Medulla oblongata (tissue), 1 donor: Measurements from ENCODE around the gene SDC3.
"Not testable (repeated sequence)": the region's sequence is repeated elsewhere in the genome, so short reads cannot be mapped to it uniquely, and the experiment has no call there.

Source experiments
- DNase-seq: peaks from one replicate; pipeline ENCODE4 v3.0.0-alpha.2; 2015; ENCODE audit errors: extremely low spot score

Gene SDC3

DNA sequence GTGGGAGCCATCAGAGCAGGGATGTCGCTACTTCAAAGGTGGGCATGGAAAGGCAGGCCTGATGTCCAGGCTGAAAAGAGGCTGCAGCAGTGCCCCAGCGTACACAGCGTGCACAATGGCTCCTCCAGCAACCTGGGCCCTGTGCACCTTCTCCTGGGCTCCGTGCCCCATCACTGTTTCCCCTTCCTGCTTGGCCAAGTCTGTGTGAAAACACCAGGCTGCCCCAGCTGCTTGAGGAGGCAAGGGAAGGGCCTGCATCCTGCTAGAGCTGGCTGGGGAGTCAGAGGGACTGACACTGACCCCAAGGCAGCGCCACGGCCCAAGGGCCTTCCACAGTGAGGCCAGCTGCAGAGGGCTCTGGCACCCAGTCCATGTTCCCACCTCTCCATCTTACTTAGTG is 33.4 kb downstream of the SDC3 start:
- no peak for DNase-seq

DNA sequence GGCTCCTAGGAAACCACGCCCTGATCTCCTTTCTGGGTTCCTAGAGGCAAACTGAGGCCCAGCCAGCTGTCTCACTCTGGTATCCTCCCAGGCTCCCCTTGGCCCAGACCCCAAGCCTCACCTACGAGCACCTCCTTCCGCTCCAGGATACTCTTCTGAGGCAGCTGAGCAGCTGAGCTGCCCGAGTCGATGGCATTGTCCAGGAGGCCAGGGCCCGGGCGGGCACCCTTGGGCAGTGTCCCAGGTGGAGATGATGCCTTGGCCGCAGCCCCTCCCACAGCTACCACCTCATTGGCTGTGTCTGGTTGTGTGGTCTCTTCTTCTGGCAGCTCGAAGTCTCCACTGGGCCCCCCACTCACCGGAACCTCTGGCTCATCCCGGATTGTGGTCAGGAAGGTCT is 34.4 kb downstream of the SDC3 start:
- no peak for DNase-seq

DNA sequence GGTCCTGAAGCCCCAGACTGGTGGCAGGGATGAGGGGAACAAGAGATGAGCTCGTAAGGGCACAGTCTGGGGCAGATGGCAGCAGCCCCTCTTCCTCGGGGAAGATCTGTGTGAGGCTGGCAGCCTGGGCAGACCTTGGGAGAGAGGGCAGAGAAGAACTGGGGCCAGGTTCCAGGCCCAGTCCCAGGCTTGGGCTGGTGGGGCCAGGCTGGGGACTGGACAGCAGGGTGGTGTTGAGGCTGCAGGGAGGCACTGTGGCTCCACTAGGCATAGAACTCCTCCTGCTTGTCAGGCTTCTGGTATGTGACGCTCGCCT is 35.7 kb downstream of the SDC3 start:
- DNase-seq = no peak

DNA sequence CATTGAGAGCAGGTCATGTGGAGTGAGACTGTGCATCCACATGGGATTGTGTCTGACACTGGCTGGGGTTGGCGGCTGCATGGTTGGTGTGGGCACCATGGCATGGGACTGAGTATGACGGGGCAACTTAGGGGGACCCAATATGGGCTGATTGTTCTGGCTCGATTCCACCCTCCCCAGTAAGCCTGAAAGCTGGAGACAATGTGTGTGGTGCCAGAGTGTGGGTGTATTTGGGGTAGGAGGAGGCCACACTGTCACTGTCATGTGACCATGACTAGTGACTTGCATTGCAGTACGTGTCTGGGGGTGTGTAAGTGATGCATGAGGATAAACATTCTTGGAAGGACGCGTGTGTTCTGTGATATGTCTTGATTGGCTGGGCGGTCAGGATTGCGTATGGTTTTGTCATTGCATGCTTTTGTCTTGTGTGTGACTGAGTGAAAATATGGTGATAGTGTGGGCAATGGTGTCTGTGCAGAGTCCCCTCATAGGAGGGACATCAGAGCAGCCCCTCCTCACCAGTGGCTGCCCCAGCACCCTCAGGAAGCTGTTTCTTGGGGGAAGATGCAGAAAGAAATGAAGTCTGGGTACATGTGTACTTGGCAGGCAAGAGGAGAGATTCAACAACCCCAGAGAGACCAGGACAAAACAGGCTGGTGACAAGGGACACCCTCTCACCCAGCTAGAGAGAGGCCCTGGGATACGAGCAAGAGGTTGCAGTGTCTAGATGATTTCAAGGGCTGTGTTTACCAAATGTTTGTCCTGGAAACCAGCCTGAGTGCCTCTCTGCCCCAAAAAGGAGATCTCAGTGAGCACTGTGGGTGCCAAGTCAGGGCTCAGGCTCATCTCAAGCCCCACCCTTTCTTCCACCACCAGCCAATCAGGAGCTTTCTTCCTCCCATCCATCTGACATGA is 36.3 kb downstream of the SDC3 start:
- no peak for DNase-seq

DNA sequence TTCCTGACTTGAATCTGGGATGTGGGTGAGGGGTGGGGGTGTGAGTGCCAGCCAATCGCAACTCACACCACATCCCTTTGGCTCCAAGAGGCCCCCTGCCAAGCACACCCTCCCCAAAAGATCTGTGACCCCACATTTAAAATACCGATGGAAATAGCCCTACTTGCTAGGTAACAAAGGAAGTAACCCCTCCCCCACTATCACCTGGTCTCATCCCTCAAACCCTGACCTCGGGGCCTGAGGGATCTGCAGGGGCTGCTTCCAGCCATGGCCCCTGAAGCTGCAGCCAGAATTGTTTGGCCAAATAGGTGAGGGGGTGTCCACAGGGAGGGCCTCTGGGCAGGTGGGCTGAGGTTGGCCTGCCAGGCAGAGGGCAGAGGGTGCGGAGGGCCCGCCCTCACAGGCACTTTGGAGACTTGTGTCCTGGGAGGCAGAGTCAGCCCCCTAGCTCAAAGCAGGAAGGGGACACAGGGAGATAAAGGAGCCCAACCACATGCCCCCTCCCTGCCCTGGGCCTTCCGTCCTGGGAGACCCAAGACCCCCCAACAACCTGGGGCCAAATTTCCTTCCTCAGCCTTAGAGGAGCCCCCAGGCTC is 37.2 kb downstream of the SDC3 start:
- DNase-seq = no peak

DNA sequence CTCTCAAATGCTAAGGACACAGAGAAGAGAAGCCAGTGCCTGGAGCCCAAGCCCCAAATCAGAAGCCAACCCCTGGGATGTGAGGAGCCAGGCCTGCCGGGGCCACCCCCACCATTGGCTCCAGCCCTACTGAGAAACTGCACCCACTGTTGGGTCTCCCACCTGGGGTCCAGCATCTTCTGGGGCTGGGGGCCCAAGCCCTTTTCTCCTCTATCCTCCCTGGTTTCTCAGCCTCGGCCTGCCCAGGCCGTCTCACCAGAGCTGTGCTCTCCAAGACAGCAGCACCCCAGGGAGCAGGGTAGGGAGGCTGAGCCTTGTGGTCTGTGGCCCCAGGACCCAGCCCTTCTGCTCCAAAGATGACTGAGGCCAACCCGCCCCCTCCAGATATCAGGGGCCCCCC is 37.9 kb downstream of the SDC3 start:
- no peak for DNase-seq

DNA sequence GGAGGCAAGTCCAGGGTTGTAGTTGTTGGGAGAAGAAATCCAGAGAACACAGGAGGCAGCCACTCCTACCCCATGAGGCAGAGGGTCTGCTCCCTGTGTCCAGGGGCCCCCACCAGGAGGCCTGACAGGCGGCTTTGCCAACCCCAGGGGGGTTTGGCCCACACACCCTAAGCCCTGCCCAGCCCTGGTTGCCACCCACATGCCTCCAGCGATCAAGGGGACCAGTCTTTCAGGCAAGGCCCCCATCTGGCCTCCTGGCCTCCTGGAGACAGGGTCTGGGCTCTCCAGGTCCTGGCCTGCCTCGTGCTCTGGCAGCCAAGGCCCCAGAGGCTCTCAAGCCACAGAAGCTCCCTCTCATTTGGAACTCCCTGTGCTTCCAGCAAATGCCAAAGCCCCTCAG is 38.5 kb downstream of the SDC3 start:
- no peak for DNase-seq

DNA sequence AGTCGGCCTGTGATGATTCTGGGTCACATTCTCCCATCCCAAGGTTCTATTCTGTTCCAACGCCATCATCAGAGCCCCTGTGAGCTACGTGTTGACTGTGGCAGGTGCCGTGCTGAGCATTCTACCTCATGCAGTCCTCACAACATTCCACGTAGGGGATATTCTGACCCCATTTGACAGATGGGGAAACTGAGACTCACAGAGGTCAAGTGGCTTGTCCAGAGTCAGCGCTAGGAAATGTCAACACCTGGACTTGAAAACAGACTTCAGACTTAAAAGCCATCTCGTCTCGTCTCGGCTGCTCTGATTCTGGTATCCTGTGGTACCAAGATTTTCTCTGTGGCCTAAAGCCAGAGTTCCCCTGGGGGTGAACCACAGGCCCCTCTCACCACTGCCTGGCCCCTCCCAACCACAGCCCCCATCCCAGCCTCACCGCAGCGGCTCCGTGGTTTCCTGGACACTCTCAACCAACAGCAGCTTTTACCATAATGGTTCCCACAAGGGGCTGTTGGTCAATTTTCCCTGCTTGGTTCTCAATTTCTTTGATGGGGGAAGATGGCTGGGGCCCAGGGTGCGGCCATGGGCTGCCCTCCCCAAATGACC is 39.6 kb downstream of the SDC3 start:
- no peak for DNase-seq

DNA sequence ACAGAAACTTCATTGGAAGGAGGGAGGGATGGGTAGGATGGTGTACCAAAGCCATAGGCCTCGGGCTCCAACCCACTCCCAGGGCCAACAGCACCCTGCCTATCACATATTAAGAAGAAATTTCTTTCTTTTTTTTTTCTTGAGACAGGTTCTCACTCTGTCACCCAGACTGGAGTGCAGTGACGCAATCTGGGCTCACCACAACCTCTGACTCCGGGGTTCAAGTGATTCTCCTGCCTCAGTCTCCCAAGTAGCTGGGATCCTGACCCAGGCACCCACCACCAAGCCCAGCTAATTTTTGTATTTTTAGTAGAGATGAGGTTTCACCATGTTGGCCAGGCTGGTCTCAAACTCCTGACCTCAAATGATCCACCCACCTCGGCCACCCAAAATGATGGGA is 40.5 kb downstream of the SDC3 start:
- not testable (repeated sequence) for DNase-seq

DNA sequence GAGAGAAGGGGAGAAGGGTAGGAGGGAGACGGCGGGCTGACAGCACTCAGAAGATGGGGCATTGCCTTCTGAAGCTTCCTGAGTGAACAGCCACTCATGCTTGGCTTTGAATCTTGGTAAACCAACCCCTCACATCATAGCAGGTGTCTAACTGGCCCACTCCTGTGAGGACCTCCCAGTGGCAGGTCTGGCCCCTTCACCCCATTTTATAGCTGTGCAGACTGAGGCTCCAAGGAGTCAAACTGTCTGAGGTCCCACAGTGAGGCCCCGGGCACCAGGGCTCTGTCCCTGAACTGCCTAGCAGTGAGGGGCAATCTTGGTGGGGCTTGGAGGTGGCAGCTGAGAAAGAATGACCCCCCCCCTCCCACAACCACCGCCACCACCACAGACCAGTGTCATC is 41.0 kb downstream of the SDC3 start:
- no peak for DNase-seq

DNA sequence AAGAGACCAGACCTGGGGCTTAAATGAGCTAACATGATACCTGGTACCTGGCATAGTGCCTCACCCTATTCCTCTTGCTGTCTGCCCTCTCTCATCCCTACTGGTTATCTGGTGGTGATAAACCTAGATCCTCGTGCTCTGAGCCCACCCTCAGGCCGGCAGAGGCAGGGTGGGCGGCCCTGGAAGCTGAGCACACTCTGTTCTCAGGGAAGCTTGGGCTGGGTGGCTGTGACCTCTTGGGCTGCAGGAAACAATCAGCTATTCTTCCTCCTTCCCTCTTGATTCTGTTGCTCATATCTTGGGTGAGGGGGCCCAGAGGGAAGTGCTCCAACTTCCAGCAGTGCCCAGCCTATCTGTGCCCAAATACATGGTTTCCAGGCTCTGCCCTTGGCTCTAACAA is 42.0 kb downstream of the SDC3 start:
- DNase-seq = no peak

DNA sequence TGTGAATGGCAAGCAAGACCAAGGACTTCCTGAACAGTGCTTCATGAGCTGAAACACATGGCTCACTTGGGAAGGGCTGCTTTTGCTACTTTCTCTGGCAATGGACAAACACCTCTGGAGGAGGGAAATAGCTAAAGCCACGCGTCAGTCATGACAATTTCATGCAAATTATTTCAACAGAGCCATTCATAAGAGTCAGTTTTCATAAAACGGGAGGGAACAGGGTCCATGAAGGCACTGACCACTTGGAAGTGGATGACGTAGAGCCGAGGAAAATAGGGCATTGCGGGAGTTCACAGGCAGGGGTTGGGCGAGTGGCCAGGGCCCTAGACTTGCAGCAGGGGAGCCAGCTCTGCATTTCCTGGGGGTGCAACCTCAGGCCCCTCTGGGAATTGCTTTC is 43.9 kb downstream of the SDC3 start:
- DNase-seq = no peak

DNA sequence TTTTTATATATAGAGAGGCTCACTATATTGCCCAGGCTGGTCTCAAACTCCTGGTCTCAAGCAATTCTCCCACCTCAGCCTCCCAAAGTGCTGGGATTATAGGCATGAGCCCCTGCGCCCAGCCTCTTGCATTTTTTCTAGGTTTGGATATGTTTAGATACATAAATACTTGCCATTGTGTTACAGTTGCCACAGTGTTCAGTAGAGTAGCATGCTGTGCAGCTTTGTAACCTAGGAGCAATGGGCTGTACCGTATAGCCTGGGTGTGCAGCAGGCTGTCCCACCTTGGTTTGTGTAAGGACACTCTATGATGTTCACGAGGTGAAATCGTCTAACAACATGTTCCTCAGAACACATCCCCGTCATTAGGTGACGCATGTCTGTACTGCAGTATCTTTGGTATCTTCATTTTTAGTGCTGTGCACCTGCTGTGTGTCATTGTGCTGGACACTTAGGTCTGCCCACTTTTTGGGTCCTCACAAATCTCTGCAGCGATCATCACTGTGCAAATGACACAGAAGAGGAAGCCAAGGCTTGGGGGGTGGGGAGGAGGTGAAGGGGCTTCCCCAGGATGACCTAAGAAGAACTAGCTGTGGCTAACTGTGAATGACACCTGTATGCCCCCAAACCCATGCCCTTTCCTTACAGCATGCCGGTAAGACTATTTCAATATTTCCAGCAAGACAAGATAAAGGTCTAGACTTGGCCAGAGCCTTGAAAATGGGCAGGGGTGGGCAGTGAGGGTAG is 44.5 kb downstream of the SDC3 start:
- DNase-seq = no peak

DNA sequence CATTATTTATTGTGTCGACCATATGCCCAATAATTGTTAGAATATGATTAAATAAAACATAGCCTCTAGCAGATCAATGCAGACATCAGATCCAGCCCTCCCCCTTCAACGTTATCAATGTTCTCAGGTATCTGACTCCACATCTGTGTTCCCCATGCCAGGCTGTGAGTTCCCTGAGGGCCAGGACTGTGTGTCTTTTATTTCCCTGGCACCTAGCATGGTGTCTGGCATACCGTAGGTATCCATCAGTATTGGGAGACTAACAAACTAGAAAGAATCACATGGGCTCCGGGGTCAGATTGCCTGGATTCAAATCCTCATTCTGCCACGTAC is 48.3 kb downstream of the SDC3 start:
- DNase-seq = no peak

DNA sequence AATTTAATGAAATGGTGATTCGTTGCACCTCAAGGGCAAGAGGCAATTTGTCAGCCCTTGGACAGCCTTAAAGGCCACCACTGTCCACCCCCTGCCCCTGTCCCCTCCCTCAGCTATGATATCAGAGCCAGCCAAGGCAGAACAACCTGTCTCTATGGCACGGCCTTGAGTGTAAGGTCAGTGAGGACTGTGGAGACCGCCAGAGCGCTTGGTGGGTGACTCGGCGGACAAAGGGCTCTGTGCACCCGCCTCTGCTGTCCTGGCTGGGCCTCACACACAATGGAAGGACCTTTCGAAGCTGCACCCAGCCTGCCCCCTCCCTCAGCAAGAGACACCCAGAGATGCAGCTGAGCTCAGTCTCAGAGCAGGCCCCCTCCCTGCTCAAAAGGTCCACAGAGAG is 50.6 kb downstream of the SDC3 start:
- DNase-seq = no peak

DNA sequence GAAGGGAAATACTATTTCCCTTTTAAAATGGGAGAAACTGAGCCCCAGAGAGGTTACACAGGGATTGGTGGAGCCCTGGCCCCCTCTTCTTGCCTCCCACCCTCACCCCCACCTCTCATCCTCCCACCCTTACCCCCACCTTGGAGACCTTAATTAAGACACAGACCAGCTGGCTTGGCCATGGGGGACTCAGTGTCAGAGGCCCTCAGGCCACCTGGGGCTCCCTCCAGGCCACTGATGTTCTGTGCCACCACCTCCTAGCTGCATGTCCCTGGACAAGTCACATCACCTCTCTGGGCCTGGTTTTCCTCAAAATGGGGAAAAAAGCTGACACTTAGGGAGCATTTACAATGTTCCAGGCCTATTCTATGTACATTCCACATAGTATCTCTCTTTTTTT is 51.5 kb downstream of the SDC3 start:
- no peak for DNase-seq

DNA sequence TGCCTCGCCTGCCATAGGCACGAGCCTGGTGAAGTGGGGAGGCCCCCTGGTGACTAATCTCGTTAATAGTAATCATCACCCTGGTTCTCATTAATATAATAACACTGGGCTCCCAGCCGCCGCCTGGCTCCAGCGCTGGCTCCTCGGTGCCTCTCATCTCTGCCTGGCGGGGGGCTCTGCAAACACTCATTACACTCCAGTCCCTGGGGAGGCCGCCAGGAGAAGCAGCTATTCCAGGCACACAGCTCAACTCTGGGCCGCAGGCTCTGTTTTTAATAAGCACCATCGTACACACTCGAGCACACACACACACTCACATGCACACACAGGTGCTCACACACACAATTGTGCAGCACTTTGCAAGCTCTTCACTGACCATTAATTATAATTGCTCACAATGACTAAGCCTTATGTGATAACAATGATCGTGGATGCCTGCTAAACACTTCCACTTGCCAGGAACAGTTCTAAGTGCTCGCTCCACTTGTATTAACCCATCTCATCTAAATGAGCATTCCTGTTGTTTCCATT is 52.2 kb downstream of the SDC3 start:
- no peak for DNase-seq

DNA sequence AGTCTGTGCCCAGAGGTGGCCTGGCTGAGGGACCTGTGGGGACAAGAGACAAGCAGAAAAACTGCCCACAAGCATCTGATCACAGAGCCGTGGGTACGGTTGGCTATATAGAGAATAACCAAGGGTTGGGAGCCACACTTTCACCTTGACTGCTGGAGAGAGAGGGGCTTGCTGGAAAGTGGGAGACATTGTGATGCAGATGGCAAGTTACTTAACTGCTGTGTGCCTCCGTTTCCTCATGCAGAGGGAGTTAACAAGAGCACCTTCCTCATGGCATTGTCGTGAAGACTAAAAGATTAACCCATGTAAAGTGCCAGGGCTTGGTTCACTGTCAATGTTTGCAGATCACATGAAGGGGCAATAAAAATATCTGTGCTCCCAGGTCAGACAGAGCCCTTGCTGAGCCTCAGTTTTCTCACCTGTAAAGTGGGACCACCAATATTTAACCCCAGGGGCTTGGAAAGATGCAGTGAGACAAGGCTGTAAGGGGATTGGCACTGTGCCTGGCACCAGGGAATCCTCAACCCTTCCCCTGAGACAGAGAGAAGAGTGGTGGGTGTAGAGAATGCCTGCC is 52.8 kb downstream of the SDC3 start:
- no peak for DNase-seq

DNA sequence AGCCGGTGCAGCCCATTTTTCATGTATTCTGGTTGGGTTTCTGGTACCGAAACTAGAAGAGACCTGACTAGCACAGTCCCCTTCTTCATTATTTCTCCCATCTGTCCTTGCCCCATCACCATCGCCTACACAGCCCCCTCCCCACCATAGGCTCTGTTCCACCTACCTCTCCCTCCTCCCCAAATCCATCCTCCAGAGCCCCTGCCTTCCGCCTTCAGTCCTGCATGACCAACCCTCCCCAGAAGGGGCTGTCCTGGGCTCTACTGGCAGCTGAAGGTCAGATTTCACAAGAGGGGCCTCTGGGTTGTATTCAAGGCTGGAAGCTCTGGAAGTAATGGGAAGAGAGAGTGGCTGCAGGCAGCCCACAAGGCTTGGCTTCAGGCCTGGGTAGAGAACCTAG is 55.2 kb downstream of the SDC3 start:
- DNase-seq = no peak

DNA sequence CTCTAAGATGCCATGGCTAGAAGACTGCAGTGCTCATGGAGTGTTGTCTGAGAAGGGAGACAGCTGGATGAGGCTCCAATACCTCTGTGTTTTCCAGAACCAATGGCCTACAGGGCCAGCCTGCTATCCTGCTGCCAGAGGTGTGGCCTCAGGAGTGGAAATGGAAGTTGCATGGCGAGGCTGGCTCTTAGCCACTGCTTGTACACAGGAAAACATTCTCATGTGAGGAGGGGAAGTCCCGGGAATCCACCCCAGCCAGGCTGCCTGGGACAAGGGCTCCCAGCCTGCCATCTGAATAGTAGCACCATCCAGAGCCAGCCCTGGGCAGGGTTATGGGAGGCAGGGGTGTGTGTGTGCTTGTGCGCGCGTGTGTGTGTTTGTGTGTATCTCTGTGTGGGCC is 56.5 kb downstream of the SDC3 start:
- peak; percentile 16 for DNase-seq

DNA sequence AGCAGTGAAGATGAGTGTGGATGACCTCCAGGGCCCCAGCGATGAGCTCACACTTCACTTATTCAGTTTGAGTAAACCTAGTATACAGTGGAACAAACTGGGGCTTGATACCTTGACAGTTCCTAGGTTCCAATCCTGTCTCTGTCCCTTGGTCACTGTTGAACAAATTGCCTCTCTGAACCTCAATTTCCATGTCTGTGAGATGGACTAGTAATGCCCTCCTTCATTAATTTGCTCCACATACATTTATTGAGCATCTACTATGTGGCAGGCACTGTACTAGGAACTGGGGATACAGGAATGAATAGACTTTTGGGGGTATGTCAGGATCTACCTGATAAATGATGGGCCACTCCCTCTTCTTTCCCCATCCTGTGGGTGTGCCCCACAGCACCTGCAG is 57.3 kb downstream of the SDC3 start:
- DNase-seq = no peak

DNA sequence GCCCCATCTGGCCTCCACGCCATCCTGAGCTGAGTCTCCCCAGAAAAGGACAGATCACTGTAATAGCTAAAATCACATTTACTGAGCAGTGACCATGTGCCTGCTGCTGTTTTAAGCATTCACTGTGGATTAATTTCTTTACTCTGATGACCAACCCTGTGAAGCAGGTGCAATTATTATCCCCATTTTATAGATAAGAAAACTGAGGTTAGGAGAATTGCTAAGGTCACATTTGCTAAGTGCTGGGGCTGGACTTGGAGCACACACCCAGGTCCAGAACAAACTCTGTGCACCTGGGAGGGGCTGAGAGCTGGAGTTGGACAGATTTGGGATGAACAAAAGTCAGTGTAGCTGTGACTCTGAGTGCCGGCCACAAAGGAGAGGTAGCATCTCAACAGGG is 58.0 kb downstream of the SDC3 start:
- no peak for DNase-seq
